Fibroblast of skin of scalp (primary cell): Measurements from ENCODE around the gene MARCHF9.

Source experiments
- DNase-seq: peaks from one replicate; pipeline ENCODE4 v3.0.0-alpha.2; 2013

The MARCHF9 gene

DNA sequence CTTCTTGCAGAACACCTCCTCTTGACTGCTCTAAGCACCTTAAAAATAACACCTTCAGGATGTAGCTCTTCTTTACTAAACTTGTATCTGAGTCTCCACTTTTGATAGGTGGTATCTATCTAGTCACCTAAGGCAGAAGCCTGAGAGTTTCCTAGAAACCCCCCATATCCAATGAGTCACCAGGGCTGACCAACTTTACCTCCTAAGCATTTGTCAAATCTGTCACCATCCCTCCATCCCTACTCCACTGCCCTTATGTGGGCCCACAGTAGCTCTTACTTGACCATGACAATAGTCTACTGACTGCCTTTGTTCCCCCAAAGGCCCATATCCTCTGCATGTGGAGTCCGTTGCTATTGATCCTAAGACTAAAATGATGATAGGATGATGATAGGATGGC, 47.7 kb downstream of the MARCHF9 start:
- no peak for DNase-seq

DNA sequence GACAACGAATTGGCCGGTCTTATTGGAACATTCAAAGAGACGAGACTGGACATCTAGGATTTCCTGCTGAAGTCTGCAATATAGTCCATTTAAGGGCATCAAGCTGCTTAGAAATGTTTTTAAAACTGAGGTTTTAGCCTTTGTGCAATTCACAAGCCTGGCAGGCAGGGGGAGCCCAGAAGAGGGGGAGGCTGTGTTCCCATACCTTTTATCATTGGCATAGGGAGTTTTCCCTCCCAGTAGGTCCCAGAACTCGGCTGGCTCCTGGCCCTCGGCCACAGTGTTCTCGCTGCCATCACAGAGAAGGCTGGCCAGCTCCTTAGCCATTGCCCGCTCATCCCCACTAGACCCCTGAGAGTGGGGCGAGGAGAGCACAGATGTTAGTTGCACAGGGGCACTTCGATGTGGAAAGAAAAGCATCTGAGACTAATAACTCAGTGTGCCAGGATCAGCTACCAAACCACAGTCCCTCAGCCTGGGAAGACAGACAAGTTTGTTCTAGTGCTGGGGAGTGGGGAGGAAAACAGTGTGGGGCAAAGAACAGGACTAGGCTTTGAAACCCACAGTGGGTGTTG, 48.5 kb downstream of the MARCHF9 start:
- peak; percentile 58 for DNase-seq

DNA sequence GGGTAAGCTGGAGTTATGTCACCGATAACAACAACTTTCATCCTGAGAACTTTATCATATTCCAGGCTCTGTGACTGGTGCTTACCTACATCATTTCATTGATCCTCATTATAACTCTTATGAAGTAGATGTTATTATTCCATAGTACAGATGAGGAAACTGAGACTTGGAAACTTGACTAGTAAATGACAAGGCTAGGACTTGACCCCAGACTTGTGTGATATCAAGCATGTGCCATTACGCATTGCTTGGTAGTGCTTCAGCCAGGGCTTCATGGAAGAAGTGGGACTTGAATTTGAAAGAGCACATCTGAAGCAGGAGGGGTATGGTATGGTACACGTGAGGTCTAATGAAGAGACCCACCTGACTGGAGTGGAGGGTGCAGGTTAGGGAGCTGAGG, 51.8 kb downstream of the MARCHF9 start:
- no peak for DNase-seq

DNA sequence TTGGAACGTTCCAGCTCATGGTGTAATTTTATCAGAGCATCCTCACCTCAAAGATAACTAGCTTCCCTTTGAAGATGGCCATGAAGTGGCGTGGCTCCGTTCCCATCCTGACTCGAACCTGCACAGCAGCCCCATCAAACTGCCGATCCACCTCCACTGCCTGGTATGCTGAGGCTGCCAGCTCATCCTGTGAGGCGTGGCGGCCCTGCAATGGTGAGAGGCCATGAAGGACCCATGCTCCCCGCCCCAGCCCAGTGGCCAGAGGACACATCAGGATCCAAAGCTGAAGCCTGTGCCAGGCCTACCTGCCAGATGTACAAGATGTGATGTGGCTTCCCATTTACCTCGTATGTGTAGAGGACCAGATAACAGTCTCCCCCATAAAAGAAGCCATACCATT, 52.4 kb downstream of the MARCHF9 start:
- DNase-seq = no peak

DNA sequence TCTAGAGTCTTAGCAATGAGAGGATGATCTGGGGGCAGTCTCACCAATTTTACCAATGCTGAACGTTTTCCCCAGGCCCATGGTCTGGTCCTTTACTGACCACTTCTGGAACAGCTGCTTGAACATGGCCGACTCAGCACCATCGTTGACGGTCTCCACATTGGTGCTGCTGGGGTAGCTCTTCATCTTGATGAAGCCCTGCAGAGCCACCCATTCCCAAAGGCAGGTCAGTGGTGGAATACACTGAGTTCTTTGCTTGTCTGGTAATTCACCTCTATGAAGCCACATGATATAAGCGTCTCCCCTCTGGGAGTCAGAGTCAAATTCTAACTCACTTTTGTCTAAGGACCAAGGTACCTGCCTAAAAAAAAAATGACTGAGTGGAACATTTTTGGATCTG, 53.4 kb downstream of the MARCHF9 start:
- DNase-seq = no peak

DNA sequence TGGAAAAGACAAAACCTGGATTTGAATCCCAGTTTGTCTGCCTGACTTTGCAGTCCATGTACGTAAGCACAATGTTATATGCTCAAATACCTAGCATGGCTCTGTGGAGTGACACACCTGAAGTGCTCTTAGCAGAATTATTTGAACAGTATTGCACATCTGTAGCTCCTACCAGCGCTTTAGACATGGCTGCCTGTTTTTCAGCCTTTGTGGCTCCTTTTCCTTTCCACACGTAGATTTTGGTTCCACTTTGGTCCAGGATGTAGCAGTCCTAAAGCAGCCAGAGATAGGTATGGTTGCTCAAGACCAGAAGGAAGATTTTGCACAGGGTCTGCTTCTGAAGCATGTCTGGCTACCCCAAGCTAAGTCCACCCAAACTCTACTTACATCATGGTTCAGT, 54.5 kb downstream of the MARCHF9 start:
- DNase-seq = no peak
